ENCODE data around the gene EHBP1L1. TPM values are rescaled to one million over a fixed set of nuclear protein-coding genes. Genes with fewer than 3 reads are reported as not detected.

Gene EHBP1L1
- total RNA-seq, 1 donor from 2014 or later, result 31.6 TPM

- FAIRE-seq (no peak), DNase-seq (ENCODE audit: low read depth) (no peak)
- no peak overlapping the region for H3K4me3 ChIP-seq (ENCODE audit: low read depth, low read length)
- no peaks in the 10 kb centered on the region for H3K27me3 ChIP-seq (ENCODE audit: control insufficient read depth, insufficient read depth, low read length)
- H3K36me3 ChIP-seq (ENCODE audit: control insufficient read depth, insufficient read depth, low read length), result peaks cover 53% of the 10 kb centered on the region
- no peak for TF ChIP-seq CTCF (IDR thresholded peaks at IDR 0.05; ENCODE audit: insufficient read depth, low read length, severe bottlenecking)
Observed at GRCh38 chr11:65620666-65621065, 44.8 kb downstream of the EHBP1L1 start.

GRCh38 chr11:65621460-65621859 lies 45.6 kb downstream of the EHBP1L1 start:
- Histone ChIP-seq H3K36me3 (ENCODE audit: control insufficient read depth, insufficient read depth, low read length) (peaks cover 59% of the 10 kb centered on the region), H3K27me3 (ENCODE audit: control insufficient read depth, insufficient read depth, low read length) (no peaks in the 10 kb centered on the region), H3K4me3 (ENCODE audit: low read depth, low read length) (no peak overlapping the region)
- TF ChIP-seq CTCF (IDR thresholded peaks at IDR 0.05; ENCODE audit: insufficient read depth, low read length, severe bottlenecking), result no peak
- DNase-seq (ENCODE audit: low read depth) (no peak), FAIRE-seq (no peak)

GRCh38 chr11:65622011-65622410 lies 46.2 kb downstream of the EHBP1L1 start:
- no peak for TF ChIP-seq CTCF (IDR thresholded peaks at IDR 0.05; ENCODE audit: insufficient read depth, low read length, severe bottlenecking)
- Histone ChIP-seq H3K27me3 (ENCODE audit: control insufficient read depth, insufficient read depth, low read length) (no peaks in the 10 kb centered on the region), H3K36me3 (ENCODE audit: control insufficient read depth, insufficient read depth, low read length) (peaks cover 64% of the 10 kb centered on the region), H3K4me3 (ENCODE audit: low read depth, low read length) (no peak overlapping the region)
- FAIRE-seq (no peak), DNase-seq (ENCODE audit: low read depth) (no peak)

- H3K4me3 ChIP-seq (ENCODE audit: low read depth, low read length), result no peak overlapping the region
- H3K36me3 ChIP-seq (ENCODE audit: control insufficient read depth, insufficient read depth, low read length), result peaks cover 70% of the 10 kb centered on the region
- no peaks in the 10 kb centered on the region for H3K27me3 ChIP-seq (ENCODE audit: control insufficient read depth, insufficient read depth, low read length)
- TF ChIP-seq CTCF (IDR thresholded peaks at IDR 0.05; ENCODE audit: insufficient read depth, low read length, severe bottlenecking), result no peak
- DNase-seq (ENCODE audit: low read depth) (no peak), FAIRE-seq (no peak)
Observed at GRCh38 chr11:65623177-65623576, 47.3 kb downstream of the EHBP1L1 start.

- peaks cover 68% of the 10 kb centered on the region for H3K36me3 ChIP-seq (ENCODE audit: control insufficient read depth, insufficient read depth, low read length)
- no peak for FAIRE-seq
- TF ChIP-seq CTCF (IDR thresholded peaks at IDR 0.05; ENCODE audit: insufficient read depth, low read length, severe bottlenecking), result no peak
Observed at GRCh38 chr11:65623852-65624616, 48.2 kb downstream of the EHBP1L1 start.

More at GRCh38 chr11:65623852-65624616, 48.2 kb downstream of the EHBP1L1 start:
- no peak for DNase-seq (ENCODE audit: low read depth)
- Histone ChIP-seq H3K4me3 (ENCODE audit: low read depth, low read length) (no peak overlapping the region), H3K27me3 (ENCODE audit: control insufficient read depth, insufficient read depth, low read length) (no peaks in the 10 kb centered on the region)
